NCI-H146 (cell line): ENCODE data around the gene SYMPK.

Experiments
- DNase-seq: peaks from one replicate; lab custom pipeline; 2025; lab: John Stamatoyannopoulos, UW

The SYMPK gene

GRCh38 chr19:45781214-45782161, 81.5 kb downstream of the SYMPK start:
- peak; percentile 85 for DNase-seq

GRCh38 chr19:45780448-45781213, 82.3 kb downstream of the SYMPK start:
- no peak for DNase-seq

GRCh38 chr19:45780146-45780447, 82.8 kb downstream of the SYMPK start:
- DNase-seq, result no peak

GRCh38 chr19:45779231-45780145, 83.5 kb downstream of the SYMPK start:
- DNase-seq, result peak; percentile 89

- DNase-seq, result no peak
Measured at GRCh38 chr19:45778010-45778661, 84.8 kb downstream of the SYMPK start.

- DNase-seq, result no peak
Measured at GRCh38 chr19:45777395-45777961, 85.5 kb downstream of the SYMPK start.

GRCh38 chr19:45774765-45775164, 88.2 kb downstream of the SYMPK start:
- no peak for DNase-seq

- DNase-seq, result peak; percentile 16
Measured at GRCh38 chr19:45773384-45773783, 89.6 kb downstream of the SYMPK start.

- no peak for DNase-seq
Measured at GRCh38 chr19:45772912-45773311, 90.0 kb downstream of the SYMPK start.

GRCh38 chr19:45772130-45772840, 90.7 kb downstream of the SYMPK start:
- no peak for DNase-seq

GRCh38 chr19:45771311-45771933, 91.5 kb downstream of the SYMPK start:
- DNase-seq, result no peak

GRCh38 chr19:45770192-45771101, 92.5 kb downstream of the SYMPK start:
- peak; percentile 99 for DNase-seq

GRCh38 chr19:45769821-45770191, 93.1 kb downstream of the SYMPK start:
- DNase-seq, result peak; percentile 62

- peak; percentile 97 for DNase-seq
Measured at GRCh38 chr19:45768984-45769782, 93.8 kb downstream of the SYMPK start, which contains the start of gene SIX5. TSS of gene SIX5 (minus strand) at chr19:45769252. CDS start at chr19:45768844, 408 bp downstream.

GRCh38 chr19:45768655-45768983, 94.3 kb downstream of the SYMPK start:
- DNase-seq, result peak; percentile 58

- peak; percentile 66 for DNase-seq
Measured at GRCh38 chr19:45767881-45768654, 94.9 kb downstream of the SYMPK start.

- peak; percentile 46 for DNase-seq
Measured at GRCh38 chr19:45767410-45767880, 95.5 kb downstream of the SYMPK start.
